ENCODE data around the gene KDM7A.

GRCh38 chr7:140222814-140223213 lies 46.0 kb upstream of the KDM7A start:
- no peak for TF ChIP-seq CTCF (IDR thresholded peaks at IDR 0.05)
- no peak for TF ChIP-seq POLR2A (IDR thresholded peaks at IDR 0.05)
